Fibroblast of lung (primary cell): ENCODE measurements around the gene MAP3K8.

Experiments used
- EZH2 ChIP-seq: IDR thresholded peaks from 2 replicates; pipeline ENCODE4 v1.5.1; 2012; ENCODE audit warnings: low read length, control low read depth, mild to moderate bottlenecking; ENCODE audit errors: missing control alignments
- TF ChIP-seq, protein P1 (sequence below), 2 donors: IDR thresholded peaks in 1 of 2; conservative IDR thresholded peaks in 1 of 2; 1 replicate in 1 of 2; 2 replicates in 1 of 2; pipeline ENCODE4 v1.5.1; 2011 to 2012; ENCODE audit warnings: low read length in 2 of 2, control low read depth in 1 of 2, inconsistent platforms in 1 of 2, low read depth in 1 of 2, mild to moderate bottlenecking in 1 of 2

GRCh38 chr10:30510184-30510931, 76.4 kb downstream of the MAP3K8 start:
- TF ChIP-seq, protein P1, sequence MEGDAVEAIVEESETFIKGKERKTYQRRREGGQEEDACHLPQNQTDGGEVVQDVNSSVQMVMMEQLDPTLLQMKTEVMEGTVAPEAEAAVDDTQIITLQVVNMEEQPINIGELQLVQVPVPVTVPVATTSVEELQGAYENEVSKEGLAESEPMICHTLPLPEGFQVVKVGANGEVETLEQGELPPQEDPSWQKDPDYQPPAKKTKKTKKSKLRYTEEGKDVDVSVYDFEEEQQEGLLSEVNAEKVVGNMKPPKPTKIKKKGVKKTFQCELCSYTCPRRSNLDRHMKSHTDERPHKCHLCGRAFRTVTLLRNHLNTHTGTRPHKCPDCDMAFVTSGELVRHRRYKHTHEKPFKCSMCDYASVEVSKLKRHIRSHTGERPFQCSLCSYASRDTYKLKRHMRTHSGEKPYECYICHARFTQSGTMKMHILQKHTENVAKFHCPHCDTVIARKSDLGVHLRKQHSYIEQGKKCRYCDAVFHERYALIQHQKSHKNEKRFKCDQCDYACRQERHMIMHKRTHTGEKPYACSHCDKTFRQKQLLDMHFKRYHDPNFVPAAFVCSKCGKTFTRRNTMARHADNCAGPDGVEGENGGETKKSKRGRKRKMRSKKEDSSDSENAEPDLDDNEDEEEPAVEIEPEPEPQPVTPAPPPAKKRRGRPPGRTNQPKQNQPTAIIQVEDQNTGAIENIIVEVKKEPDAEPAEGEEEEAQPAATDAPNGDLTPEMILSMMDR (conservative IDR thresholded peaks at IDR 0.05 in 1 of 2, IDR thresholded peaks at IDR 0.05 in 1 of 2; ENCODE audit: low read depth in 1 of 2, low read length in 2 of 2): peak; percentile 20 to 28
- no peak for TF ChIP-seq EZH2
